H1 (cell line): ENCODE data around the gene C1QL2. TPM values are rescaled to one million over a fixed set of nuclear protein-coding genes. Genes with fewer than 3 reads are reported as not detected.

ENCODE experiments used
- CBX5 ChIP-seq: fragments of 300-800, 300-1000 bp; sonication (generic); IDR thresholded peaks from 2 replicates; pipeline ENCODE4 v1.7.1; 2016; ENCODE audit warnings: antibody characterized with exemption, low read length, low read depth
- CREB1 ChIP-seq: IDR thresholded peaks from 2 replicates; pipeline ENCODE4 v1.6.1; 2012; ENCODE audit warnings: inconsistent platforms
- EZH2 ChIP-seq: fragments of 200-600 bp; sonication (generic); IDR thresholded peaks from 2 replicates; pipeline ENCODE4 v1.7.1; 2012; ENCODE audit warnings: low read depth, mild to moderate bottlenecking, moderate library complexity, low read length, inconsistent platforms; ENCODE audit not compliant: severe bottlenecking
- HDAC6 ChIP-seq: IDR thresholded peaks from one replicate; pipeline ENCODE4 v1.7.1; 2012; ENCODE audit warnings: low read depth, mild to moderate bottlenecking, inconsistent platforms, low read length, moderate library complexity
- JUND ChIP-seq: IDR thresholded peaks from 2 replicates; pipeline ENCODE4 v1.6.1; 2011; ENCODE audit warnings: mild to moderate bottlenecking, improper control_type of control experiment, low read length
- NRF1 ChIP-seq: IDR thresholded peaks from 2 replicates; pipeline ENCODE4 v1.6.1; 2011; ENCODE audit warnings: mild to moderate bottlenecking, low read depth, low read length, improper control_type of control experiment
- POLR2A ChIP-seq, 2 experiments: IDR thresholded peaks; 1 replicate in 1 of 2; 2 replicates in 1 of 2; pipeline ENCODE4 v1.6.1; 2011; ENCODE audit warnings: low read depth in 2 of 2, low read length in 2 of 2, mild to moderate bottlenecking in 2 of 2; ENCODE audit errors: control extremely low read depth in 1 of 2
- POLR2AphosphoS5 ChIP-seq: IDR thresholded peaks from 2 replicates; pipeline ENCODE4 v1.6.1; 2011; ENCODE audit warnings: low read depth, low read length
- SUZ12 ChIP-seq: fragments of 200-600 bp; sonication (generic); IDR thresholded peaks from 2 replicates; pipeline ENCODE4 v1.6.1; 2012; ENCODE audit warnings: mild to moderate bottlenecking, inconsistent platforms, low read length, moderate library complexity, mixed read lengths
- polyA plus RNA-seq, 7 experiments: library from polyadenylated mRNA; depleted of rRNA in 3 of 7; stranded (reverse) in 5 of 7; unstranded in 2 of 7; fragments of >200 nt in 5 of 7; fragments of 200-250 nt in 2 of 7; gene quantifications; 1 replicate in 5 of 7; 2 replicates in 1 of 7; 4 replicates in 1 of 7; pipeline versions ENCODE4 v1.2.1 to v1.2.3, GENCODE V29; 2011 to 2013; ENCODE audit warnings: missing spikeins in 2 of 7, mixed read lengths in 2 of 7
- total RNA-seq: library from RNA; stranded (reverse); fragmentation: NEBNext Ultra II Directional; extraction: Animal tissue kit (Norgen Biotek cat#: 25700); gene quantifications from 2 replicates; pipeline ENCODE4 v1.2.1, GENCODE V29; 2021
- TF ChIP-seq, protein P1 (sequence below): fragments of 300-600 bp; sonication (generic); IDR thresholded peaks from 2 replicates; pipeline ENCODE4 v1.7.1; 2012; ENCODE audit warnings: low read length, moderate library complexity, mild to moderate bottlenecking, inconsistent platforms; ENCODE audit not compliant: insufficient replicate concordance
- TF ChIP-seq, protein P2 (sequence below): IDR thresholded peaks from 2 replicates; pipeline ENCODE4 v1.6.1; 2011; ENCODE audit warnings: low read length, improper control_type of control experiment

C1QL2 gene
- total and polyA plus RNA-seq, 2 of the 8 experiments (the other 6 are each of a cell fraction or from before 2014, with no cell fraction given) = 0.80 to 0.88 TPM

DNA sequence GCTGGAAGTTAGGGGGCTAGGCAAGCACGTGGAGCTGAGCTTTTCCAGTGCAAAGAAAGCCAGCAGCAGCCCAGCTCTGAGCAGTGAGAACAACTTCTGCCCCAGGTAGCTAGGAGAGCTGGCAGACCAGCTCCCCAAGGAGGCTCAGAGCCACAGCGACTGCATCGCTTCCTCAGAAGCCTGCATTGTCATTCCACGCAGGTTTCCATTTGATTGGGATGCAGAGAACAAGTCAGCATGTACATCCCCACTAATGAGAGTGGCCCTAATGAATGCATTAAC lies 45.1 kb downstream of the C1QL2 start (continued):
- TF ChIP-seq, protein P1, sequence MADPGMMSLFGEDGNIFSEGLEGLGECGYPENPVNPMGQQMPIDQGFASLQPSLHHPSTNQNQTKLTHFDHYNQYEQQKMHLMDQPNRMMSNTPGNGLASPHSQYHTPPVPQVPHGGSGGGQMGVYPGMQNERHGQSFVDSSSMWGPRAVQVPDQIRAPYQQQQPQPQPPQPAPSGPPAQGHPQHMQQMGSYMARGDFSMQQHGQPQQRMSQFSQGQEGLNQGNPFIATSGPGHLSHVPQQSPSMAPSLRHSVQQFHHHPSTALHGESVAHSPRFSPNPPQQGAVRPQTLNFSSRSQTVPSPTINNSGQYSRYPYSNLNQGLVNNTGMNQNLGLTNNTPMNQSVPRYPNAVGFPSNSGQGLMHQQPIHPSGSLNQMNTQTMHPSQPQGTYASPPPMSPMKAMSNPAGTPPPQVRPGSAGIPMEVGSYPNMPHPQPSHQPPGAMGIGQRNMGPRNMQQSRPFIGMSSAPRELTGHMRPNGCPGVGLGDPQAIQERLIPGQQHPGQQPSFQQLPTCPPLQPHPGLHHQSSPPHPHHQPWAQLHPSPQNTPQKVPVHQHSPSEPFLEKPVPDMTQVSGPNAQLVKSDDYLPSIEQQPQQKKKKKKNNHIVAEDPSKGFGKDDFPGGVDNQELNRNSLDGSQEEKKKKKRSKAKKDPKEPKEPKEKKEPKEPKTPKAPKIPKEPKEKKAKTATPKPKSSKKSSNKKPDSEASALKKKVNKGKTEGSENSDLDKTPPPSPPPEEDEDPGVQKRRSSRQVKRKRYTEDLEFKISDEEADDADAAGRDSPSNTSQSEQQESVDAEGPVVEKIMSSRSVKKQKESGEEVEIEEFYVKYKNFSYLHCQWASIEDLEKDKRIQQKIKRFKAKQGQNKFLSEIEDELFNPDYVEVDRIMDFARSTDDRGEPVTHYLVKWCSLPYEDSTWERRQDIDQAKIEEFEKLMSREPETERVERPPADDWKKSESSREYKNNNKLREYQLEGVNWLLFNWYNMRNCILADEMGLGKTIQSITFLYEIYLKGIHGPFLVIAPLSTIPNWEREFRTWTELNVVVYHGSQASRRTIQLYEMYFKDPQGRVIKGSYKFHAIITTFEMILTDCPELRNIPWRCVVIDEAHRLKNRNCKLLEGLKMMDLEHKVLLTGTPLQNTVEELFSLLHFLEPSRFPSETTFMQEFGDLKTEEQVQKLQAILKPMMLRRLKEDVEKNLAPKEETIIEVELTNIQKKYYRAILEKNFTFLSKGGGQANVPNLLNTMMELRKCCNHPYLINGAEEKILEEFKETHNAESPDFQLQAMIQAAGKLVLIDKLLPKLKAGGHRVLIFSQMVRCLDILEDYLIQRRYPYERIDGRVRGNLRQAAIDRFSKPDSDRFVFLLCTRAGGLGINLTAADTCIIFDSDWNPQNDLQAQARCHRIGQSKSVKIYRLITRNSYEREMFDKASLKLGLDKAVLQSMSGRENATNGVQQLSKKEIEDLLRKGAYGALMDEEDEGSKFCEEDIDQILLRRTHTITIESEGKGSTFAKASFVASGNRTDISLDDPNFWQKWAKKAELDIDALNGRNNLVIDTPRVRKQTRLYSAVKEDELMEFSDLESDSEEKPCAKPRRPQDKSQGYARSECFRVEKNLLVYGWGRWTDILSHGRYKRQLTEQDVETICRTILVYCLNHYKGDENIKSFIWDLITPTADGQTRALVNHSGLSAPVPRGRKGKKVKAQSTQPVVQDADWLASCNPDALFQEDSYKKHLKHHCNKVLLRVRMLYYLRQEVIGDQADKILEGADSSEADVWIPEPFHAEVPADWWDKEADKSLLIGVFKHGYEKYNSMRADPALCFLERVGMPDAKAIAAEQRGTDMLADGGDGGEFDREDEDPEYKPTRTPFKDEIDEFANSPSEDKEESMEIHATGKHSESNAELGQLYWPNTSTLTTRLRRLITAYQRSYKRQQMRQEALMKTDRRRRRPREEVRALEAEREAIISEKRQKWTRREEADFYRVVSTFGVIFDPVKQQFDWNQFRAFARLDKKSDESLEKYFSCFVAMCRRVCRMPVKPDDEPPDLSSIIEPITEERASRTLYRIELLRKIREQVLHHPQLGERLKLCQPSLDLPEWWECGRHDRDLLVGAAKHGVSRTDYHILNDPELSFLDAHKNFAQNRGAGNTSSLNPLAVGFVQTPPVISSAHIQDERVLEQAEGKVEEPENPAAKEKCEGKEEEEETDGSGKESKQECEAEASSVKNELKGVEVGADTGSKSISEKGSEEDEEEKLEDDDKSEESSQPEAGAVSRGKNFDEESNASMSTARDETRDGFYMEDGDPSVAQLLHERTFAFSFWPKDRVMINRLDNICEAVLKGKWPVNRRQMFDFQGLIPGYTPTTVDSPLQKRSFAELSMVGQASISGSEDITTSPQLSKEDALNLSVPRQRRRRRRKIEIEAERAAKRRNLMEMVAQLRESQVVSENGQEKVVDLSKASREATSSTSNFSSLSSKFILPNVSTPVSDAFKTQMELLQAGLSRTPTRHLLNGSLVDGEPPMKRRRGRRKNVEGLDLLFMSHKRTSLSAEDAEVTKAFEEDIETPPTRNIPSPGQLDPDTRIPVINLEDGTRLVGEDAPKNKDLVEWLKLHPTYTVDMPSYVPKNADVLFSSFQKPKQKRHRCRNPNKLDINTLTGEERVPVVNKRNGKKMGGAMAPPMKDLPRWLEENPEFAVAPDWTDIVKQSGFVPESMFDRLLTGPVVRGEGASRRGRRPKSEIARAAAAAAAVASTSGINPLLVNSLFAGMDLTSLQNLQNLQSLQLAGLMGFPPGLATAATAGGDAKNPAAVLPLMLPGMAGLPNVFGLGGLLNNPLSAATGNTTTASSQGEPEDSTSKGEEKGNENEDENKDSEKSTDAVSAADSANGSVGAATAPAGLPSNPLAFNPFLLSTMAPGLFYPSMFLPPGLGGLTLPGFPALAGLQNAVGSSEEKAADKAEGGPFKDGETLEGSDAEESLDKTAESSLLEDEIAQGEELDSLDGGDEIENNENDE = no peak
- TF ChIP-seq POLR2AphosphoS5 (no peak), JUND (no peak), EZH2 (no peak), SUZ12 (no peak), NRF1 (no peak), HDAC6 (no peak), CBX5 (no peak), POLR2A (IDR thresholded peaks at IDR 0.05; ENCODE audit: control extremely low read depth in 1 of 2, low read depth in 2 of 2, low read length in 2 of 2) (no peak), CREB1 (no peak)
- TF ChIP-seq, protein P2, sequence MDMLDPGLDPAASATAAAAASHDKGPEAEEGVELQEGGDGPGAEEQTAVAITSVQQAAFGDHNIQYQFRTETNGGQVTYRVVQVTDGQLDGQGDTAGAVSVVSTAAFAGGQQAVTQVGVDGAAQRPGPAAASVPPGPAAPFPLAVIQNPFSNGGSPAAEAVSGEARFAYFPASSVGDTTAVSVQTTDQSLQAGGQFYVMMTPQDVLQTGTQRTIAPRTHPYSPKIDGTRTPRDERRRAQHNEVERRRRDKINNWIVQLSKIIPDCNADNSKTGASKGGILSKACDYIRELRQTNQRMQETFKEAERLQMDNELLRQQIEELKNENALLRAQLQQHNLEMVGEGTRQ = no peak
